ENCODE data around the gene GPR101.
"Not testable (repeated sequence)": the region's sequence is repeated elsewhere in the genome, so short reads cannot be mapped to it uniquely, and the experiment has no call there.

The GPR101 gene

GRCh38 chrX:137025930-137026329 lies 7.9 kb downstream of the GPR101 start:
- no peak for DNase-seq

- not testable (repeated sequence) for DNase-seq
These were observed 33.6 kb downstream of the GPR101 start for GRCh38 chrX:137000236-137000635.

- no peak for DNase-seq
These were observed 34.8 kb downstream of the GPR101 start for GRCh38 chrX:136999024-136999423.
